ENCODE data around the gene ZNF519.
"Not testable (repeated sequence)": the region's sequence is repeated elsewhere in the genome, so short reads cannot be mapped to it uniquely, and the experiment has no call there.

GRCh38 chr18:14130804-14131203 lies 1.4 kb downstream of the ZNF519 start:
- not testable (repeated sequence) for TF ChIP-seq CTCF (IDR thresholded peaks at IDR 0.05; ENCODE audit: low read length); EZH2 (optimal IDR thresholded peaks at IDR 0.05; ENCODE audit: low read depth, low read length); EZH2phosphoT487 (IDR thresholded peaks at IDR 0.05; ENCODE audit: low read length)
